HepG2 (cell line): ENCODE data around the gene MRE11. TPM values are rescaled to one million over a fixed set of nuclear protein-coding genes. Genes with fewer than 3 reads are reported as not detected.

Experiments used
- ATAC-seq: fragments of 200-7000 bp; cut with Tn5 transposase; 3 replicates; pipeline ENCODE4 v1.9.1; 2020; ENCODE audit warnings: mild to moderate bottlenecking, moderate library complexity
- BruUV-seq: library from RNA; stranded (reverse); fragments of 400-500 nt; replicated peaks from 2 replicates; lab custom pipeline; 2021; lab: Mats Ljungman, UMichigan
- CTCF ChIA-PET: fragments of 300-600 bp; formaldehyde crosslinking; extraction: SDS; loops from one replicate; lab custom pipeline; 2021; ENCODE audit warnings: low total read pairs, inconsistent platforms, low intra/inter-chr PET ratio; lab: Yijun Ruan, JAX
- POLR2A ChIA-PET: fragments of 350-600 bp; sonication (Branson Sonifier 250); formaldehyde crosslinking; loops from one replicate; lab custom pipeline; 2020; ENCODE audit warnings: antibody characterized with exemption, inconsistent platforms; lab: Yijun Ruan, JAX
- DNase-seq: peaks from one replicate; pipeline ENCODE4 v3.0.0-alpha.2; 2015; ENCODE audit warnings: low spot score
- FAIRE-seq: peaks from 3 replicates; lab custom pipeline; 2011; peaks lifted over from hg19 to GRCh38; lab: Jason Lieb, UNC
- H2AFZ ChIP-seq: one replicate; pipeline ENCODE4 v1.6.1; 2011; ENCODE audit warnings: low read length, inconsistent platforms
- H3K27ac ChIP-seq: fragments of 300-600 bp; 3 replicates; pipeline ENCODE4 v1.8.0; 2011; ENCODE audit warnings: mixed run types, mild to moderate bottlenecking, mixed read lengths, low read length, inconsistent platforms; ENCODE audit not compliant: insufficient read depth; ENCODE audit errors: extremely low read length
- H3K27me3 ChIP-seq, 2 experiments: fragments of 200-600 bp in 1 of 2; 2 replicates in 1 of 2; 3 replicates in 1 of 2; pipeline versions ENCODE4 v1.6.0 to v1.8.0; 2011; ENCODE audit warnings: low read length in 2 of 2, mild to moderate bottlenecking in 2 of 2, moderate library complexity in 2 of 2, inconsistent platforms in 1 of 2; ENCODE audit not compliant: insufficient read depth in 2 of 2, control insufficient read depth in 1 of 2
- H3K36me3 ChIP-seq, 2 experiments: fragments of 200-600 bp in 1 of 2; replicated peaks in 1 of 2; 2 replicates in 1 of 2; 3 replicates in 1 of 2; pipeline versions ENCODE4 v1.5.1 to v1.8.0; 2011; ENCODE audit warnings: low read length in 2 of 2, inconsistent platforms in 1 of 2; ENCODE audit not compliant: insufficient read depth in 2 of 2, control insufficient read depth in 1 of 2
- H3K4me1 ChIP-seq: 2 replicates; pipeline ENCODE4 v1.5.1; 2012; ENCODE audit warnings: low read length, inconsistent platforms; ENCODE audit not compliant: insufficient read depth
- H3K4me2 ChIP-seq: 2 replicates; pipeline ENCODE4 v1.6.0; 2011; ENCODE audit warnings: low read depth, low read length, inconsistent platforms
- H3K4me3 ChIP-seq, 3 experiments: fragments of 200-600 bp in 1 of 3; sonication (generic), shearing (Covaris generic) in 1 of 3; replicated peaks in 1 of 3; 2 replicates each; pipeline ENCODE4 v1.5.1; 2011 to 2016; ENCODE audit warnings: low read length in 3 of 3, inconsistent platforms in 2 of 3, low read depth in 2 of 3, mild to moderate bottlenecking in 2 of 3, control low read depth in 1 of 3, mixed read lengths in 1 of 3; ENCODE audit not compliant: insufficient read depth in 1 of 3
- H3K79me2 ChIP-seq: one replicate; pipeline ENCODE4 v1.6.1; 2011; ENCODE audit warnings: low read length, inconsistent platforms; ENCODE audit not compliant: insufficient read depth
- H3K9ac ChIP-seq: 2 replicates; pipeline ENCODE4 v1.6.0; 2011; ENCODE audit warnings: mild to moderate bottlenecking, low read depth, low read length, inconsistent platforms; ENCODE audit not compliant: insufficient read depth
- H3K9me3 ChIP-seq: 2 replicates; pipeline ENCODE4 v1.5.1; 2012; ENCODE audit warnings: mild to moderate bottlenecking, low read length
- H4K20me1 ChIP-seq: 2 replicates; pipeline ENCODE4 v1.6.0; 2011; ENCODE audit warnings: inconsistent platforms, mild to moderate bottlenecking, low read length, moderate library complexity; ENCODE audit not compliant: insufficient read depth
- NBN ChIP-seq: fragments of 450-650 bp; conservative IDR thresholded peaks from 2 replicates; pipeline ENCODE4 v1.6.1; 2017
- POLR2AphosphoS5 ChIP-seq: IDR thresholded peaks from 2 replicates; pipeline ENCODE4 v1.6.1; 2012; ENCODE audit warnings: low read depth, low read length
- PRDM4 ChIP-seq: sonication (generic); formaldehyde crosslinking; IDR thresholded peaks from 2 replicates; pipeline ENCODE4 v1.9.0; 2021; ENCODE audit warnings: missing genetic modification reagents, borderline replicate concordance
- ZNF143 ChIP-seq: sonication (generic); formaldehyde crosslinking; IDR thresholded peaks from 2 replicates; pipeline ENCODE4 v1.4.0; 2020; ENCODE audit warnings: missing genetic modification reagents
- WGBS: methylation state at CpG from one replicate; pipeline ENCODE4 v1.1.6; 2017; ENCODE audit warnings: low lambda C conversion rate; 5-methylcytosine and 5-hydroxymethylcytosine counted together
- in situ Hi-C: cut with HindIII; loops from 2 replicates; pipeline ENCODE4 v1.10.0; 2017; ENCODE audit warnings: low pct_unique_long_range_greater_than_20kb; ENCODE audit not compliant: extremely low pct_ligation_motif_present
- intact Hi-C: fragments of 100-400 bp; cut with micrococcal nuclease; formaldehyde crosslinking; loops from one replicate; pipeline ENCODE4 v1.10.0; 2022; ENCODE audit not compliant: unreplicated experiment
- polyA plus RNA-seq, 8 experiments: library from polyadenylated mRNA; depleted of rRNA in 3 of 8; stranded (reverse) in 7 of 8; unstranded in 1 of 8; fragments of >200 nt; fragmentation: Illumina TruSeq in 4 of 8; extraction: Trizol in 4 of 8; gene quantifications; 2 replicates each; pipeline versions ENCODE4 v1.2.1 to v1.2.3, GENCODE V29; 2011 to 2016; ENCODE audit warnings: low read depth in 4 of 8, missing spikeins in 1 of 8, mixed read lengths in 1 of 8; ENCODE audit not compliant: insufficient read depth in 1 of 8
- total RNA-seq, 5 experiments: library from RNA; depleted of rRNA; stranded (reverse); fragments of >200 nt; fragmentation: Illumina TruSeq; extraction: Trizol; gene quantifications; 2 replicates each; pipeline ENCODE4 v1.2.3, GENCODE V29; 2016; ENCODE audit warnings: low read depth in 1 of 5
- TF ChIP-seq, protein P1 (sequence below): IDR thresholded peaks from 2 replicates; pipeline ENCODE4 v1.6.1; 2016; ENCODE audit warnings: control low read depth

The MRE11 gene
- total and polyA plus RNA-seq, 2 of the 13 experiments (the other 11 are each of a cell fraction or from before 2014, with no cell fraction given), result 7.2 to 37.3 TPM

GRCh38 chr11:94401773-94402265 lies 91.8 kb downstream of the MRE11 start:
- H3K9me3 ChIP-seq, result no peaks in the 10 kb centered on the region
- H3K4me2 ChIP-seq, result peak overlapping the region; percentile 68
- H3K36me3 ChIP-seq, result no peaks in the 10 kb centered on the region
- H3K9ac ChIP-seq, result peak overlapping the region; percentile 24; the same call in 1 of the 2 replicates
- ChIA-PET CTCF (no interaction called here), POLR2A (no interaction called here)
- ATAC-seq, result no peak
- DNase-seq, result no peak
- peak overlapping the region; percentile 39 to 60 (median 47); a peak in 4 of 6 replicates for H3K4me3 ChIP-seq
- H3K79me2 ChIP-seq, result no peaks in the 10 kb centered on the region
- H3K27me3 ChIP-seq, result peaks cover 6 to 38% of the 10 kb centered on the region in 2 experiments; a peak in 3 of 5 replicates
- FAIRE-seq, result no peak
- TF ChIP-seq PRDM4 (CRISPR knock-in tag), result no peak
- no peak for TF ChIP-seq POLR2AphosphoS5
- no peak for TF ChIP-seq ZNF143 (CRISPR knock-in tag)
- no peak for TF ChIP-seq NBN
- TF ChIP-seq, protein P1, sequence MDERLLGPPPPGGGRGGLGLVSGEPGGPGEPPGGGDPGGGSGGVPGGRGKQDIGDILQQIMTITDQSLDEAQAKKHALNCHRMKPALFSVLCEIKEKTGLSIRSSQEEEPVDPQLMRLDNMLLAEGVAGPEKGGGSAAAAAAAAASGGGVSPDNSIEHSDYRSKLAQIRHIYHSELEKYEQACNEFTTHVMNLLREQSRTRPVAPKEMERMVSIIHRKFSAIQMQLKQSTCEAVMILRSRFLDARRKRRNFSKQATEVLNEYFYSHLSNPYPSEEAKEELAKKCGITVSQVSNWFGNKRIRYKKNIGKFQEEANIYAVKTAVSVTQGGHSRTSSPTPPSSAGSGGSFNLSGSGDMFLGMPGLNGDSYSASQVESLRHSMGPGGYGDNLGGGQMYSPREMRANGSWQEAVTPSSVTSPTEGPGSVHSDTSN (CRISPR knock-in tag), result no peak
- no peaks in the 10 kb centered on the region for H4K20me1 ChIP-seq
- in situ Hi-C loops (loop anchor here (25.0 kb wide), 1 partner anchor 215 kb away; no protein-coding TSS in a partner anchor), intact Hi-C loops (no loop called here)
- H3K4me1 ChIP-seq, result peaks cover 33% of the 10 kb centered on the region
- 26% methylated on average over 10 of the region's 10 CpGs for WGBS
- H2AFZ ChIP-seq, result no peak overlapping the region
- H3K27ac ChIP-seq, result no peak overlapping the region
- BruUV-seq, result no TSS peak
